Stimulated activated CD8-positive, alpha-beta memory T cell treated with anti-CD3 and anti-CD28 coated beads, Interleukin-4, amount 100 ng/mL, for 1 hour (primary cell): ENCODE measurements around the gene AFG1L.
"Not testable (repeated sequence)": the region's sequence is repeated elsewhere in the genome, so short reads cannot be mapped to it uniquely, and the experiment has no call there.

Experiments used
- DNase-seq, 2 donors: peaks; one replicate each; pipeline ENCODE4 v3.0.0-alpha.2; 2020; ENCODE audit warnings: low read depth in 2 of 2, low spot score in 1 of 2

AFG1L gene

GRCh38 chr6:108407904-108408827 lies 113.3 kb downstream of the AFG1L start:
- DNase-seq = no peak

GRCh38 chr6:108408861-108409260 lies 114.0 kb downstream of the AFG1L start:
- DNase-seq = no peak

DNA sequence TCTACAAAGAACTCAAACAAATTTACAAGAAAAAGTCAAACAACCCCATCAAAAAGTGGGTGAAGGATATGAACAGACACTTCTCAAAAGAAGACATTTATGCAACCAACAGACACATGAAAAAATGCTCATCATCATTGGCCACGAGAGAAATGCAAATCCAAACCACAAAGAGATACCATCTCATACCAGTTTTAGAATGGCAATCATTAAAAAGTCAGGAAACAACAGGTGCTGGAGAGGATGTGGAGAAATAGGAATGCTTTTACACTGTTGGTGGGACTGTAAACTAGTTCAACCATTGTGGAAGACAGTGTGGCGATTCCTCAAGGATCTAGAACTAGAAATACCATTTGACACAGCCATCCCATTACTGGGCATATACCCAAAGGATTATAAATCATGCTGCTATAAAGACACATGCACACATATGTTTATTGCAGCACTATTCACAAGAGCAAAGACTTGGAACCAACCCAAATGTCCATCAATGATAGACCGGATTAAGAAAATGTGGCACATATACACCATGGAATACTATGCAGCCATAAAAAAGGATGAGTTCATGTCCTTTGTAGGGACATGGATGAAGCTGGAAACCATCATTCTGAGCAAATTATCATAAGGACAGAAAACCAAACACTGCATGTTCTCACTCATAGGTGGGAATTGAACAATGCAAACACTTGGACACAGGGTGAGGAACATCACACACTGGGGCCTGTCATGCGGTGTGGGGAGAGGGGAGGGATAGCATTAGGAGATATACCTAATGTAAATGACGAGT lies 121.4 kb downstream of the AFG1L start:
- not testable (repeated sequence) for DNase-seq

DNA sequence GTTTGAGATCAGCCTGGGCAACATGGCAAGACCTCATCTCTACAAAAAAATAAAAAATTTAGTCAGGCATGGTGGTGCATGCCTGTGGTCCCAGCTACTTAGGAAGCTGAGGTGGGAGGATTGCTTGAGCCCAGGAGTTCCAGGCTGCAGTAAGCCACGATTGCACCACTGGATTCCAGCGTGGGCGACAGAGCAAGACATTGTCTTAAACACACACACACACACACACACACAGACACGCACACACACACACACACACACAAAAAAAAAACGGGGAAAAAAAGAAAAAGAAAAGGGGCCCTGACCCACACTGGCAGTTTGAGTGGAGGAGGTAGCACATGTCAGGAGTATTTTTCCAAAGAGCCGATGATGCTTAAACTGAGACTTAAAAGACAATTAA lies 122.2 kb downstream of the AFG1L start:
- DNase-seq = no peak

GRCh38 chr6:108419474-108419873 lies 124.6 kb downstream of the AFG1L start:
- no peak for DNase-seq

- no peak for DNase-seq
Observed at GRCh38 chr6:108419934-108420609, 125.2 kb downstream of the AFG1L start.

- no peak for DNase-seq
Observed at GRCh38 chr6:108421366-108421765, 126.5 kb downstream of the AFG1L start.

- no peak for DNase-seq
Observed at GRCh38 chr6:108423982-108424705, 129.3 kb downstream of the AFG1L start.

DNA sequence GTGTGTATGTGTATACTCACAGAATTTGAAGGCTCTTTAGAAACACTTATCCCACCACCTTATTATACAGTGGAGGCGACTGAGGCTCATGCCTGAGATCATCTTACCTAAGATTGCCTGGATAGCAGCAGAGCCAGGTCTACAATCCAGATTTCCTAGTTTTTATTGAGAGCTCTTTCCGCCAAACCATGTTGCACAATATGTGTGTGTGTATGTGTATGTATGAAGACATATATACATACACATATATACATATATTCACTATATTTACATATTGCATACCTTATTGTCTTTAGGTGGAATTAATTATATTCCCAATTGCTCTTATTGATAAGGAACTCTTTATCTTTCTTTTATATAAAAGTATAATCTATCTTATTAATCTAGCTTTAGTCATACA lies 130.6 kb downstream of the AFG1L start:
- no peak for DNase-seq

- no peak for DNase-seq
Observed at GRCh38 chr6:108432143-108432542, 137.3 kb downstream of the AFG1L start.

GRCh38 chr6:108432792-108433191 lies 137.9 kb downstream of the AFG1L start:
- no peak for DNase-seq

DNA sequence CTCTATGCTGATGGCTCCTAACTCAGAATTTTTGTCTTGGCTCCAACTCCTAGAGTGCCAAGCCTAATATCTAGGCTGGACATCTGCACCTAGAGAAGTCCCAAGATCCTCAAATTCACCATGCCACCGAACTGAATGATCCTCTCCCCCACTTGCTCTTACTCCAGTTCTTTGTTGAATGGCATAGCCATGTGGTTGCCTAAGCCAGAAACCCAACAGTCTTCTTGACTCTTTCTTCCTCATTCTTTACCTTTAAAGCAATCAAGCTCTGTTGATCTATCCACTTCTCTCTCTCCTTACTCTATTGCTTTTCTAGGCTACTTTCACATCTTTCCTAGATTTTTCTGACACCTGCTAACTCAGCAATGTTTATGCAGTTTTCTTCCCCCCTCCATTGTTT lies 139.4 kb downstream of the AFG1L start:
- no peak for DNase-seq

- no peak for DNase-seq
Observed at GRCh38 chr6:108435391-108435790, 140.5 kb downstream of the AFG1L start.

DNA sequence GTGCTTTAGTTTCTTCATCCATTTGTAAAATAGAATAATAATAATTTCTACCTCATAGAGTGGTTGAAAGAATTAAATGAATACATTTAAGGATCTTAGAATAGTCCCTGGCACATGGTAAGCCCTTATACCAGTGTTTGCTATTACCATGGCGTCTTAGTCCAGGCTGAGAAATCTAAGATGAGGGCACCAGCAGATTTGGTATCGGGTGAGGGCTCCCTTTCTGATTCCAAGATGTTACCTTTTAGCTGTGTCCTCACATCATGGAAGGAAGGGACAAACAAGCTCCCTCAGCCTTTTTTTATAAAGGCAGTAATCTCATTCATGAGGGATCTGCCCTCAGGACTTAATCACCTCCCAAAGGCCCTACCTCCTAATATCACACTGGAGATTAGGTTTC lies 141.9 kb downstream of the AFG1L start:
- no peak for DNase-seq

- DNase-seq = no peak
Observed at GRCh38 chr6:108437821-108438220, 143.0 kb downstream of the AFG1L start.

DNA sequence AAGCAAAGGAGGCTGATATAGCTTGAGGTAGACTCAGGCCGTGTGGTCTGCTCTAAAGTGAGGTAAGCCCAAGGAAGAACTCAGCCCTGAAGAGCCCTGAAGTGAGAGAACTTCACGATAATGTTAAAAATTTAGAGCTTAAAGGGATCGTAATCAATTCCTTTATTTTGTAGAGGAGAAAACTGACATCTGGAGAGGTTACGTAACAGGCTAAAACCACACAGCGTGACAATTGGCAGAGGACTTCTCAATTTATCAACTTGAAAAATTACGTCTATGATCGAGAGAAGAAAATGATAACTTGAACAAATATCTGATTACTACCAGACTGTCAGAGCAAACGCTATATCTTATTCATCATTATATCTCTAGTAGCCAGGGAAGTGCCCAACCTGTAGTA lies 144.1 kb downstream of the AFG1L start:
- DNase-seq = no peak

GRCh38 chr6:108441141-108441540 lies 146.3 kb downstream of the AFG1L start:
- no peak for DNase-seq

- no peak for DNase-seq
Observed at GRCh38 chr6:108442770-108443520, 148.1 kb downstream of the AFG1L start.

- DNase-seq = no peak
Observed at GRCh38 chr6:108446629-108447150, 151.8 kb downstream of the AFG1L start.

GRCh38 chr6:108448481-108448880 lies 153.6 kb downstream of the AFG1L start:
- DNase-seq = no peak
